SK-N-SH treated with all-trans-retinoic acid at 6 μM for 48 hours (cell line): ENCODE measurements around the gene PTTG1.

ENCODE experiments used
- ARNTL ChIP-seq: fragments of 450-650 bp; formaldehyde crosslinking; IDR thresholded peaks from 2 replicates; pipeline ENCODE4 v1.5.0; 2020; ENCODE audit warnings: low read depth, mild to moderate bottlenecking, moderate library complexity, borderline replicate concordance
- BACH2 ChIP-seq: fragments of 250-450 bp; sonication (Bioruptor Pico); IDR thresholded peaks from 2 replicates; pipeline ENCODE4 v1.9.0; 2021; ENCODE audit warnings: mild to moderate bottlenecking, borderline replicate concordance
- CREB5 ChIP-seq: fragments of 250-450 bp; sonication (Bioruptor Pico); IDR thresholded peaks from 2 replicates; pipeline ENCODE4 v1.5.1; 2020; ENCODE audit warnings: low read depth, mild to moderate bottlenecking, moderate library complexity
- GLIS3 ChIP-seq: fragments of 250-450 bp; sonication (Bioruptor Pico); IDR thresholded peaks from 2 replicates; pipeline ENCODE4 v1.5.0; 2020; ENCODE audit warnings: mild to moderate bottlenecking, moderate library complexity
- PATZ1 ChIP-seq: fragments of 250-450 bp; sonication (Bioruptor Pico); IDR thresholded peaks from 2 replicates; pipeline ENCODE4 v1.8.0; 2020; ENCODE audit warnings: mild to moderate bottlenecking, moderate library complexity, borderline replicate concordance
- PPARA ChIP-seq: fragments of 250-450 bp; sonication (Bioruptor Pico); IDR thresholded peaks from 2 replicates; pipeline ENCODE4 v1.5.0; 2020; ENCODE audit warnings: mild to moderate bottlenecking, borderline replicate concordance
- RARB ChIP-seq: fragments of 250-450 bp; sonication (Bioruptor Pico); IDR thresholded peaks from 2 replicates; pipeline ENCODE4 v1.8.0; 2021; ENCODE audit warnings: mild to moderate bottlenecking, moderate library complexity
- ZC3H10 ChIP-seq: fragments of 250-450 bp; sonication (Bioruptor Pico); IDR thresholded peaks from 2 replicates; pipeline ENCODE4 v1.5.1; 2021; ENCODE audit warnings: mild to moderate bottlenecking, moderate library complexity
- ZFP3 ChIP-seq: fragments of 250-450 bp; sonication (Bioruptor Pico); IDR thresholded peaks from 2 replicates; pipeline ENCODE4 v1.5.0; 2020; ENCODE audit warnings: mild to moderate bottlenecking, moderate library complexity
- ZFP30 ChIP-seq: fragments of 450-650 bp; formaldehyde crosslinking; IDR thresholded peaks from 2 replicates; pipeline ENCODE4 v1.5.0; 2022; ENCODE audit warnings: mild to moderate bottlenecking, moderate library complexity
- ZNF565 ChIP-seq: fragments of 450-650 bp; formaldehyde crosslinking; conservative IDR thresholded peaks from 2 replicates; pipeline ENCODE4 v1.5.0; 2020; ENCODE audit warnings: low read depth, mild to moderate bottlenecking, moderate library complexity

- no peak for TF ChIP-seq RARB (CRISPR knock-in tag)
- no peak for TF ChIP-seq BACH2 (CRISPR knock-in tag)
- TF ChIP-seq ZC3H10 (CRISPR knock-in tag) = no peak
- TF ChIP-seq ZFP30 (CRISPR knock-in tag) = no peak
- TF ChIP-seq ZNF565 (CRISPR knock-in tag) = no peak
- no peak for TF ChIP-seq PATZ1 (CRISPR knock-in tag)
- no peak for TF ChIP-seq CREB5 (CRISPR knock-in tag)
- TF ChIP-seq ZFP3 = no peak
- no peak for TF ChIP-seq GLIS3 (CRISPR knock-in tag)
- TF ChIP-seq PPARA = no peak
- TF ChIP-seq ARNTL (CRISPR knock-in tag) = no peak
Measured at GRCh38 chr5:160452795-160453194, 31.1 kb downstream of the PTTG1 start.
